Measurements from ENCODE around the gene GIMAP8. TPM values are rescaled to one million over a fixed set of nuclear protein-coding genes. Genes with fewer than 3 reads are reported as not detected.
A peak's percentile ranks its signal among the peaks of the same experiment; 100 is the strongest.

Gene GIMAP8
- total and polyA plus RNA-seq, 10 donors, result 10.9 to 96.0 (median 54.1) TPM

GRCh38 chr7:150503581-150503980 lies 53.2 kb downstream of the GIMAP8 start:
- DNase-seq, result no peak
- peak overlapping the region; percentile 9 to 83 (median 66) for H3K27ac ChIP-seq
- no peak for TF ChIP-seq POLR2A (IDR thresholded peaks at IDR 0.05)
- no peak overlapping the region for H3K4me3 ChIP-seq
- WGBS, 5 donors, result 59 to 78% (median 76%) methylated on average over 3 of the region's 3 CpGs
- peaks cover 17 to 63% (median 35%) of the 10 kb centered on the region in 6 donors for H3K4me1 ChIP-seq
- no peaks in the 10 kb centered on the region for H3K36me3 ChIP-seq
- no peaks in the 10 kb centered on the region for H3K27me3 ChIP-seq (replicated peaks in 1 of 7)
- intact Hi-C loops (cut with DNase I; ENCODE audit: low total_unique reads), result no loop called here
- no peaks in the 10 kb centered on the region for H3K9me3 ChIP-seq

DNA sequence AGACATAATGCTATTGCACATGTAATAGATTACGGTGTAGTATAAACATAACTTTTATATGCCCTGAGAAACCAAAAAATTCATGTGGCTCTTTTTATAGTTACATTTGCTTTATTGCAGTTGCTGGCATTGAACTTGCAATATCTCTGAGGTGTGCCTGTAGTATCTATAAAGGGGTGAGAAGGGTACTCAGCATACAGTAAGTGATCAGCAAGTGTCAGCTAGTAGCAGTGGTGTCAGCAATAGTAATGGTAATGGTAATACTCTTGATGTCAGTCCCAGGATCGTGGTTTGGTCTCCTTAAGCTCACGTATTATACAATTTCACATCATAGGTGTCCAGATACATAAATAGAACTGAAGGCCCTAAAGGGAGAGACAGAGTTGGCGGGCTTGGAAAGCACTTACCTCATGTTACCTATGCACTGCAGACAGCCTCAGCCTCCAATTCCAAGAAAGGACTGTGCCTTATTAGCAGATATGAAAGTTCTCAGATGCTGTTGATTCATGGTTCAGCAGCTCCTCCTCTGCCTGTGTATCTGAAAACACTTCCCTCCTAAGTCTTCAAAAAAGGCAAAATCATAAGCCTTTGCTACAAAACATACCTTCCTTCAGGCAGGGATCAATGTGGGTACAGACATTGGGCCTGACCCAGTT lies 57.6 kb downstream of the GIMAP8 start:
- intact Hi-C loops (cut with DNase I; ENCODE audit: low total_unique reads), result no loop called here
- 81 to 96% (median 89%) methylated on average over 4 of the region's 4 CpGs for WGBS, 5 donors
- no peaks in the 10 kb centered on the region for H3K36me3 ChIP-seq
- peak overlapping the region in 1 of 8 donors; percentile 4 for H3K4me3 ChIP-seq
- no peaks in the 10 kb centered on the region for H3K9me3 ChIP-seq
- H3K27me3 ChIP-seq (replicated peaks in 1 of 7), result no peaks in the 10 kb centered on the region
- peaks cover 16 to 87% (median 33%) of the 10 kb centered on the region in 6 donors for H3K4me1 ChIP-seq
- peak overlapping the region in 6 of 8 donors; percentile 10 to 78 (median 42) for H3K27ac ChIP-seq
- no peak for DNase-seq
- TF ChIP-seq POLR2AphosphoS5 (IDR thresholded peaks at IDR 0.05), result no peak
- TF ChIP-seq CTCF (IDR thresholded peaks at IDR 0.05 in 8 of 11, conservative IDR thresholded peaks at IDR 0.05 in 3 of 11), result no peak
- no peak for TF ChIP-seq POLR2A (IDR thresholded peaks at IDR 0.05)

DNA sequence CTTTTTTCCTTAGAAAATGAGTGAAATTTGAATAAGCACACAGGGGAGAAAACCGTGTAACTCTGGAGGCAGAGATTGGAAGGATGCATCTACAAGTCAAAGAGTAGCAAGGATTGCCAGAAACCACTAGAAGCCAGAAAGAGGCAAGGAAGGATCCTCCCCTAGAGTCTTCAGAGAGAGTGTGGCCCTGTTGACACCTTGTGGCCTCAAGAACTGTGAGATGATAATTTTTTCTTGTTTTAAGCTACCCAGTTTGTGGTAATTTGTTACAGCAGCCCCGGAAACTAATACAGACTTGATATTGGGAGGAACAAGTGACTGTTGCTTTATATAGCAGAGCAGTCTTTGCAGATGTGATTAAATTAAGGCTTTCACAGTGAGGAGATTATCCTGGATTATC lies 60.6 kb downstream of the GIMAP8 start:
- TF ChIP-seq CTCF (IDR thresholded peaks at IDR 0.05 in 8 of 11, conservative IDR thresholded peaks at IDR 0.05 in 3 of 11) (no peak), POLR2AphosphoS5 (IDR thresholded peaks at IDR 0.05) (no peak), POLR2A (IDR thresholded peaks at IDR 0.05) (no peak)
- Histone ChIP-seq H3K4me3 (no peak overlapping the region), H3K27me3 (replicated peaks in 1 of 7) (no peaks in the 10 kb centered on the region), H3K36me3 (no peaks in the 10 kb centered on the region), H3K27ac (peak overlapping the region in 2 of 8 donors; percentile 55 to 86), H3K9me3 (no peaks in the 10 kb centered on the region), H3K4me1 (peaks cover 4 to 81% (median 19%) of the 10 kb centered on the region in 6 donors)
- WGBS, 5 donors, result 72 to 80% (median 76%) methylated on average over 2 of the region's 2 CpGs
- intact Hi-C loops (cut with DNase I; ENCODE audit: low total_unique reads), result no loop called here
- DNase-seq, result no peak

GRCh38 chr7:150513758-150514157 lies 63.3 kb downstream of the GIMAP8 start:
- peak; percentile 75 for DNase-seq
- WGBS, 5 donors, result 95 to 98% (median 96%) methylated on average over 17 of the region's 17 CpGs
- TF ChIP-seq POLR2AphosphoS5 (IDR thresholded peaks at IDR 0.05) (no peak), POLR2A (IDR thresholded peaks at IDR 0.05) (no peak), CTCF (IDR thresholded peaks at IDR 0.05 in 8 of 11, conservative IDR thresholded peaks at IDR 0.05 in 3 of 11) (no peak)

More at GRCh38 chr7:150513758-150514157, 63.3 kb downstream of the GIMAP8 start:
- H3K27ac ChIP-seq, result peak overlapping the region; percentile 75 to 93 (median 86)
- peaks cover 4 to 55% (median 17%) of the 10 kb centered on the region in 6 donors for H3K4me1 ChIP-seq
- intact Hi-C loops (cut with DNase I; ENCODE audit: low total_unique reads), result no loop called here
- H3K27me3 ChIP-seq (replicated peaks in 1 of 7), result no peaks in the 10 kb centered on the region
- H3K4me3 ChIP-seq, result peak overlapping the region in 5 of 8 donors; percentile 52 to 80 (median 59)
- H3K36me3 ChIP-seq, result no peaks in the 10 kb centered on the region
- no peaks in the 10 kb centered on the region for H3K9me3 ChIP-seq
